C4-2B (cell line): ENCODE data around the gene RAP1GAP.

Experiments
- H3K27ac ChIP-seq: fragments of 450-650 bp; 2 replicates; pipeline ENCODE4 v1.5.1; 2017
- ZFX ChIP-seq: fragments of 450-650 bp; IDR thresholded peaks from 2 replicates; pipeline ENCODE4 v1.6.1; 2017
- TF ChIP-seq, protein P1 (sequence below): fragments of 450-650 bp; conservative IDR thresholded peaks from 2 replicates; pipeline ENCODE4 v1.5.1; 2017; ENCODE audit warnings: mild to moderate bottlenecking

Gene RAP1GAP

GRCh38 chr1:21608798-21609197 lies 60.4 kb downstream of the RAP1GAP start:
- TF ChIP-seq ZFX, result no peak
- TF ChIP-seq, protein P1, sequence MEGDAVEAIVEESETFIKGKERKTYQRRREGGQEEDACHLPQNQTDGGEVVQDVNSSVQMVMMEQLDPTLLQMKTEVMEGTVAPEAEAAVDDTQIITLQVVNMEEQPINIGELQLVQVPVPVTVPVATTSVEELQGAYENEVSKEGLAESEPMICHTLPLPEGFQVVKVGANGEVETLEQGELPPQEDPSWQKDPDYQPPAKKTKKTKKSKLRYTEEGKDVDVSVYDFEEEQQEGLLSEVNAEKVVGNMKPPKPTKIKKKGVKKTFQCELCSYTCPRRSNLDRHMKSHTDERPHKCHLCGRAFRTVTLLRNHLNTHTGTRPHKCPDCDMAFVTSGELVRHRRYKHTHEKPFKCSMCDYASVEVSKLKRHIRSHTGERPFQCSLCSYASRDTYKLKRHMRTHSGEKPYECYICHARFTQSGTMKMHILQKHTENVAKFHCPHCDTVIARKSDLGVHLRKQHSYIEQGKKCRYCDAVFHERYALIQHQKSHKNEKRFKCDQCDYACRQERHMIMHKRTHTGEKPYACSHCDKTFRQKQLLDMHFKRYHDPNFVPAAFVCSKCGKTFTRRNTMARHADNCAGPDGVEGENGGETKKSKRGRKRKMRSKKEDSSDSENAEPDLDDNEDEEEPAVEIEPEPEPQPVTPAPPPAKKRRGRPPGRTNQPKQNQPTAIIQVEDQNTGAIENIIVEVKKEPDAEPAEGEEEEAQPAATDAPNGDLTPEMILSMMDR, result no peak
- no peak overlapping the region for H3K27ac ChIP-seq

DNA sequence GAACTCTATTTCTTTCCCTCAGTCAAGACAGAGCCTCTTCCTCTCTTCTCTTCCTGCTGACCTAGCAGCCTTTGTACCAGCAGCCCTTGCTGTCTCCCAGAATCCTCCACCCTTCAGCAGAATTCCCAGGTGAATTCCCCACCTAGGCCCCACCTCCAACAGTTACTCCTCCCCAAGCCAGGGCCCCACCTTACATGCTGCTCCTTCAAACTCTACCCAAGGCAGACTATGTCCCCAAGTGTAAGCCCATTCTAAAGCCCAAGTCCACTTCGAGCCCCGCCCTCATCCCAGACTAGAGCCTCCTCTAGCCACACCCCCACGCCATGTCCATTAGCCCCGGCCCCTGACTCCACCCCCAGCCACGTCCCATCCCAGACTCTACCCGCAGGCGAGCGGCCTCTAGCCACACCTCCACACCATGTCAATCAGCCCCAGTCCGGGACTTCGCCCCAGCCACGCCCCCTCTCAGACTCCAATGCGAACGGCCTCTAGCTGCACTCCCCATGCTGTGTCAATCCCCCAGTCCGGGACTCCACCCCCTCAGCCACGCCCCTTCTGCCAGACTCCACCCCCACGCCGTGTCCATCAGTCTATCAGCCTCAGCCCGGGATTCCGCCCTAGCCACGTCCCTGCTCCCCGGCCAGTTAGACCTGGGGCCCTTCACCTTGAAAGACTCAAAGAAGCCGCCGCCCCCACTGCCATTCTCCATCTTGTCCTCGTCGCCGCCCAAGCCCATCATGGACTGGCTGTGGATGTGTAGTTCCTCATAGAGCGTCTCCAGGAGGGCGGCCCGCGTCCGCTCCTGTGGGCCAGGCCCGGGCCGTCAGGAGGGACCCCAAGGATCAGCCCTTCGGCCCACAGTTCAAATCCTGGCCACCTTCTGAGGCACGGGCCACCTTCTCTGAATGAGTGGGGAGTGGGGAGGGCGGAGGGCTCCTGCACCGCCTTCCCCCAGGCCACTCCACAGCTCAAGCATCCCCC lies 61.3 kb downstream of the RAP1GAP start:
- H3K27ac ChIP-seq, result no peak overlapping the region
- TF ChIP-seq, protein P1, result no peak
- TF ChIP-seq ZFX, result no peak

DNA sequence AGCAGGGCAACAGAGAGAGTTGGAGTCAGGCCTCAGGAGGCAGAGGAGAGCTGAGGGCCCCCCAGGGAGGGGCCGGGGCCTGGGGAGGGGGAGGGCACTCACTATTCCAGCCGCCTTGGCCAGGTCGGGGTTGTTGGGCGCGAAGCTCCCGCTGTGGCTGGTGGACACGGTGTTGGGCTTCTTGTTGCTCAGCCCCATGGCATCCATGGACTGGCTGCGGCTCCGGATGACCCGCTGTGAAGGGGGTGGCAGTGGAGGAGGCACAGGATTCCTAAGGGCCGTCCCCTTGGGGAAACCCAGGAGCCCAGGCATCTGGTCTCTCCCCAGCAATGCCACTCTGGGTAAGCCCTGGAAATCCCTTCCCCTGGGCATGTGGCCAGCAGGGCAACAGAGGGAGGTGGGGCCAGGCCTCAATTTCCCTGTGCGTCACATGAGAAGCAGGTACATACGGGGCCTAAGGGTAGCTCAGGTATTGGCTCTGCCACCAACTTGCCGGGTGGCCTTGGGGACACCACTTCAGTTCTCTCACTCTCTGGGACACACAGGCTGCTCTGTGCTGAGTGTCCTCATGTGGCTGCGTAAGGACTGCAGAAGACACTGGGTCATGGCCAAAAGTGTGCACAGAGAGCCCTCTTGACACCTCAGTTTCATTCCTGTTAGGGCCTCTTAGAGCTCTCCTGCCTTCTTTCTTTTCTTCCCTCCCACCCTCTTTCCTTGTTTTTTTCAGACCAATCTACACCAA lies 63.0 kb downstream of the RAP1GAP start:
- no peak for TF ChIP-seq ZFX
- TF ChIP-seq, protein P1, result no peak
- no peak overlapping the region for H3K27ac ChIP-seq

DNA sequence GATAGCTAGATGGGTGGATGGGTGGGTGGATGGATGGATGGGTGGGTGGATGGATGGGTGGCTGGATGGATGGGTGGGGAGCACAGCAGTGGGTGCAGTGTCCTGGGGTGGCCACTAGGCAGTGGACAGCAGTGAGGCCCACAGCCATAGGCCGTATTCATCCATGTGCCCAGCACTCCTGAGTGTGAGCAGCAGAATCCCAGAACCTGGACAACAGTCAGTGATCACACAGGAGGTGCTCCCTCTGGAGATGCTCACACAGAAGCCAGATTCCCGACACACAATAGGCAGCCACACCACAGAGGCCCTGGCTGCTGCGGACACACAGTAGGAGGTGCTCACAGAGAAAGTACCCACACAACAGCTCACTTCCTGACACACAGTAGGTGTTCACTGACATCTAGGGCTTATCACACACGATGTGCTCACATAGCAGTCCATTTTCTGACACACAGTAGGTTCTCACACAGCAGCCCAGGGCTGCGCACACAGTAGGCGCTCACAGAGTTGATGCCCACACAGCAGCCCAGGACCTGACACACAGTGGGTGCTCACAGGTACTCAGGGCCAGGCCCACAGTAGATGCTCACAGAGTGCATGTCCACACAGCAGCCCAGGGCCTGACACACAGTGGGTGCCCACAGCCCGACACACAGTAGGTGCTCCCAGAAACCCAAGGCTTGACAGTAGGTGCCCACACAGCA lies 64.0 kb downstream of the RAP1GAP start:
- TF ChIP-seq ZFX, result no peak
- TF ChIP-seq, protein P1, result no peak
- no peak overlapping the region for H3K27ac ChIP-seq

GRCh38 chr1:21604208-21604957 lies 64.8 kb downstream of the RAP1GAP start:
- no peak for TF ChIP-seq ZFX

GRCh38 chr1:21603177-21604138 lies 65.7 kb downstream of the RAP1GAP start:
- H3K27ac ChIP-seq, result no peak overlapping the region
- no peak for TF ChIP-seq ZFX
- TF ChIP-seq, protein P1, result no peak

More at GRCh38 chr1:21604208-21604957, 64.8 kb downstream of the RAP1GAP start:
- H3K27ac ChIP-seq, result no peak overlapping the region
